NCI-H526 (cell line): Measurements from ENCODE around the gene MRPL42.

ENCODE experiments used
- DNase-seq, 2 experiments: peaks; one replicate each; lab custom pipeline; 2025; lab: John Stamatoyannopoulos, UW

Gene MRPL42

GRCh38 chr12:93500201-93500600 lies 32.9 kb downstream of the MRPL42 start:
- no peak for DNase-seq

- DNase-seq, result no peak
Observed at GRCh38 chr12:93500667-93501066, 33.4 kb downstream of the MRPL42 start.

GRCh38 chr12:93502802-93503623 lies 35.7 kb downstream of the MRPL42 start:
- peak; percentile 21 to 38 for DNase-seq

GRCh38 chr12:93507165-93507564 lies 39.9 kb downstream of the MRPL42 start:
- DNase-seq, result no peak

GRCh38 chr12:93509506-93509905 lies 42.2 kb downstream of the MRPL42 start:
- DNase-seq, result no peak

- DNase-seq, result no peak
Observed at GRCh38 chr12:93514853-93515252, 47.5 kb downstream of the MRPL42 start.

GRCh38 chr12:93518725-93519124 lies 51.4 kb downstream of the MRPL42 start:
- no peak for DNase-seq

- DNase-seq, result no peak
Observed at GRCh38 chr12:93519859-93520258, 52.5 kb downstream of the MRPL42 start.

- no peak for DNase-seq
Observed at GRCh38 chr12:93520454-93520853, 53.1 kb downstream of the MRPL42 start.

GRCh38 chr12:93521225-93522080 lies 54.1 kb downstream of the MRPL42 start:
- no peak for DNase-seq

- no peak for DNase-seq
Observed at GRCh38 chr12:93524386-93525133, 57.2 kb downstream of the MRPL42 start.

- no peak for DNase-seq
Observed at GRCh38 chr12:93526786-93527428, 59.6 kb downstream of the MRPL42 start.

GRCh38 chr12:93530358-93530757 lies 63.0 kb downstream of the MRPL42 start:
- no peak for DNase-seq

- no peak for DNase-seq
Observed at GRCh38 chr12:93533310-93533709, 66.0 kb downstream of the MRPL42 start.

- DNase-seq, result no peak
Observed at GRCh38 chr12:93536111-93536765, 68.9 kb downstream of the MRPL42 start.

- no peak for DNase-seq
Observed at GRCh38 chr12:93536766-93537488, 69.6 kb downstream of the MRPL42 start.

GRCh38 chr12:93537769-93538168 lies 70.5 kb downstream of the MRPL42 start:
- no peak for DNase-seq

- no peak for DNase-seq
Observed at GRCh38 chr12:93539821-93540220, 72.5 kb downstream of the MRPL42 start.

GRCh38 chr12:93540466-93540865 lies 73.2 kb downstream of the MRPL42 start:
- DNase-seq, result no peak

GRCh38 chr12:93541578-93542225 lies 74.4 kb downstream of the MRPL42 start:
- DNase-seq, result no peak
